Esophagus muscularis mucosa (tissue), 4 donors: ENCODE results near the gene DAAM1. TPM values are rescaled to one million over a fixed set of nuclear protein-coding genes. Genes with fewer than 3 reads are reported as not detected.

ENCODE experiments used
- DNase-seq: peaks from one replicate; pipeline ENCODE4 v3.0.0-alpha.2; 2017; ENCODE audit errors: extremely low spot score
- H3K27ac ChIP-seq, 4 donors: fragments of 200-600 bp; sonication (generic); replicated peaks in 1 of 4; 1 replicate in 3 of 4; 2 replicates in 1 of 4; pipeline ENCODE4 v1.5.1; 2016 to 2019; ENCODE audit warnings: mild to moderate bottlenecking in 1 of 4
- H3K27me3 ChIP-seq, 4 donors: fragments of 200-600 bp; sonication (generic); one replicate each; pipeline versions ENCODE4 v1.5.1 to v1.6.0; 2016 to 2019
- H3K36me3 ChIP-seq, 4 donors: fragments of 200-600 bp; sonication (generic); one replicate each; pipeline ENCODE4 v1.5.1; 2016 to 2019
- H3K4me1 ChIP-seq, 4 donors: fragments of 200-600 bp; sonication (generic); one replicate each; pipeline ENCODE4 v1.5.1; 2016 to 2019
- H3K4me3 ChIP-seq, 4 donors: fragments of 200-600 bp; sonication (generic); 1 replicate in 2 of 4; 2 replicates in 2 of 4; pipeline ENCODE4 v1.5.1; 2016 to 2019; ENCODE audit warnings: mild to moderate bottlenecking in 4 of 4, moderate library complexity in 1 of 4
- H3K9me3 ChIP-seq, 4 donors: fragments of 200-600 bp; sonication (generic); 1 replicate in 3 of 4; 2 replicates in 1 of 4; pipeline ENCODE4 v1.5.1; 2016 to 2019
- EP300 ChIP-seq: sonication (generic); formaldehyde crosslinking; IDR thresholded peaks from one replicate; pipeline ENCODE4 v1.6.1; 2017; ENCODE audit warnings: antibody characterized with exemption
- POLR2A ChIP-seq: fragments of 450-650 bp; IDR thresholded peaks from one replicate; pipeline ENCODE4 v1.6.1; 2017; ENCODE audit warnings: antibody characterized with exemption, moderate library complexity, mild to moderate bottlenecking, low read depth
- POLR2AphosphoS5 ChIP-seq, 2 donors: sonication (generic); formaldehyde crosslinking; IDR thresholded peaks; one replicate each; pipeline ENCODE4 v1.6.1; 2017; ENCODE audit warnings: antibody characterized with exemption in 2 of 2
- WGBS: methylation state at CpG from one replicate; pipeline ENCODE4 v1.1.5; 2018; 5-methylcytosine and 5-hydroxymethylcytosine counted together
- intact Hi-C: fragments of 100-400 bp; cut with DNase I; formaldehyde crosslinking; loops from one replicate; pipeline ENCODE4 v1.15.1; 2023
- total RNA-seq, 4 donors: library from RNA; depleted of rRNA; stranded (reverse); fragments of >200 nt; gene quantifications; one replicate each; pipeline versions ENCODE4 v1.1.0 to v1.2.1, GENCODE V29; 2016
- TF ChIP-seq, protein P1 (sequence below), 3 experiments: fragments of 200-600 bp in 2 of 3; fragments of 450-650 bp in 1 of 3; sonication (generic) in 2 of 3; IDR thresholded peaks; one replicate each; pipeline ENCODE4 v1.5.1; 2017 to 2019; ENCODE audit warnings: antibody characterized with exemption in 3 of 3, mild to moderate bottlenecking in 2 of 3, moderate library complexity in 1 of 3

The DAAM1 gene
- total RNA-seq, 4 donors from 2014 or later: 64.3 to 110 (median 72.5) TPM

DNA sequence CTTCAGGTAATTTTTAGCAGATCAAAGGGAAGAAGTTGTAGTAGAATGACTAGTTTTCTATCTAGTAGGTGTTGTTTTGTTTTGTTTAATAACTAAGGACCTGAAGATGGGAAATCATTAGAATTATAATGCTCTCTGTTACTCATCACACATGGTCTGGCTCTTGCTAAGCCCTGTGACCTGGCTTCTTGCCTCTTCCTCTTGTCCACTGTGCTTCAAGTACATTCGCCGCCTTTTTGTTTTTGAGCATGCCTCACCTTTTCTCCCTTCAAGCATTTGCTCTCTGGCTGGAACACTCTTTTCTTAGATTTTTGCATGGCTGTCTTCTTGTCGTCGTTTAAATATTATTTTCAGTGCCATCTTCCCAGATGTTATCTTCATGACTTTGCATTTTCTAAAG lies 47.7 kb downstream of the DAAM1 start:
- DNase-seq: no peak
- H3K4me1 ChIP-seq: peaks cover 52 to 71% (median 65%) of the 10 kb centered on the region in 4 donors
- no peaks in the 10 kb centered on the region for H3K27me3 ChIP-seq
- TF ChIP-seq, protein P1, sequence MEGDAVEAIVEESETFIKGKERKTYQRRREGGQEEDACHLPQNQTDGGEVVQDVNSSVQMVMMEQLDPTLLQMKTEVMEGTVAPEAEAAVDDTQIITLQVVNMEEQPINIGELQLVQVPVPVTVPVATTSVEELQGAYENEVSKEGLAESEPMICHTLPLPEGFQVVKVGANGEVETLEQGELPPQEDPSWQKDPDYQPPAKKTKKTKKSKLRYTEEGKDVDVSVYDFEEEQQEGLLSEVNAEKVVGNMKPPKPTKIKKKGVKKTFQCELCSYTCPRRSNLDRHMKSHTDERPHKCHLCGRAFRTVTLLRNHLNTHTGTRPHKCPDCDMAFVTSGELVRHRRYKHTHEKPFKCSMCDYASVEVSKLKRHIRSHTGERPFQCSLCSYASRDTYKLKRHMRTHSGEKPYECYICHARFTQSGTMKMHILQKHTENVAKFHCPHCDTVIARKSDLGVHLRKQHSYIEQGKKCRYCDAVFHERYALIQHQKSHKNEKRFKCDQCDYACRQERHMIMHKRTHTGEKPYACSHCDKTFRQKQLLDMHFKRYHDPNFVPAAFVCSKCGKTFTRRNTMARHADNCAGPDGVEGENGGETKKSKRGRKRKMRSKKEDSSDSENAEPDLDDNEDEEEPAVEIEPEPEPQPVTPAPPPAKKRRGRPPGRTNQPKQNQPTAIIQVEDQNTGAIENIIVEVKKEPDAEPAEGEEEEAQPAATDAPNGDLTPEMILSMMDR (IDR thresholded peaks at IDR 0.05): no peak
- TF ChIP-seq POLR2AphosphoS5 (IDR thresholded peaks at IDR 0.05) (no peak), EP300 (no peak)
- H3K4me3 ChIP-seq: no peak overlapping the region
- no peaks in the 10 kb centered on the region for H3K36me3 ChIP-seq
- intact Hi-C loops: no loop called here
- H3K9me3 ChIP-seq: no peaks in the 10 kb centered on the region
- H3K27ac ChIP-seq: peak overlapping the region in 2 of 4 donors; percentile 21 to 32
- WGBS: 65% methylated on average over 4 of the region's 4 CpGs

DNA sequence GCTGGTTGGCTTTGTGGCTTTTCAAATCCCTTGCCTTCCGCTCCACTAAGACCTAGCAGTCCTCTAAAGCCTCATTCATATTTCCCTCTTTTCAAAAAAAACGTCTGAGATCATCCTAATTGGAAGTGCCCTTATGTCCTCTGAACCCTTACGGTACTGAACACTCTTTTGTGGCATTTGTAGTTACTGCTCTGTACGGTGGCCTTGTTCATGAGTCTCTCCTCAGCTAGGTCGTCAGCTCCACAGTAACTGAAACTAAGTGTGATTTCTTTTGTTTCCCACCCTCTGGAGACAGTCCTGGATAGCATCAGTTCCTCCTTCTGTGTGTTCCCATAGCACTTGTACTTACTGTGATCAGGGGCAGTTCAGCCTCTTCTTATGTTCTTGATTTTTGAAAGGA lies 49.7 kb downstream of the DAAM1 start:
- H3K9me3 ChIP-seq: no peaks in the 10 kb centered on the region
- TF ChIP-seq, protein P1 (IDR thresholded peaks at IDR 0.05): no peak
- TF ChIP-seq POLR2AphosphoS5 (IDR thresholded peaks at IDR 0.05) (no peak), POLR2A (no peak), EP300 (no peak)
- H3K27me3 ChIP-seq: no peaks in the 10 kb centered on the region
- peak overlapping the region; percentile 14 to 54 (median 32) for H3K27ac ChIP-seq
- H3K36me3 ChIP-seq: no peaks in the 10 kb centered on the region
- intact Hi-C loops: no loop called here
- 53% methylated on average over 5 of the region's 5 CpGs for WGBS
- H3K4me1 ChIP-seq: peaks cover 57 to 77% (median 71%) of the 10 kb centered on the region in 4 donors
- DNase-seq: no peak
- H3K4me3 ChIP-seq: no peak overlapping the region

DNA sequence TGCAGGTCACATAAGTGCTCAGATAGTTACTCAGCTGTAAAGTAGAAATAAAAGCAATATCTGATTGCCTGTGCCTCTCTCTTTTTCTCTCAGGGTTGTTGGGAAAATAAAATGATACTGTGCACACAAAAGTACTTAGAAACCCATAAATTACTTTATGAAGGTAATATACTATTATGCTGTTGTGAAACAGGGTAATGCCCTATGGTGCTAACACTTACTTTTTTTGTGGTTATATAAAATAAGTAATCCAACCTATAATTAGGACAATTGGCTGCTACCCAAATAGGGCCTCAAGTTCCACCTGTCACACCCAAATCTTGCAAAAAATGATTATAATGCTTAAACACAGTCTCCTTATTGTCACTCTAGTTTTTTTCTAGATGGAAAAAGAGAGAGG lies 50.6 kb downstream of the DAAM1 start:
- intact Hi-C loops: no loop called here
- Histone ChIP-seq H3K27ac (peak overlapping the region in 2 of 4 donors; percentile 32 to 33), H3K36me3 (no peaks in the 10 kb centered on the region), H3K4me3 (no peak overlapping the region), H3K27me3 (no peaks in the 10 kb centered on the region), H3K9me3 (no peaks in the 10 kb centered on the region), H3K4me1 (peaks cover 60 to 85% (median 78%) of the 10 kb centered on the region in 4 donors)
- TF ChIP-seq, protein P1 (IDR thresholded peaks at IDR 0.05): no peak
- TF ChIP-seq EP300: no peak
- TF ChIP-seq POLR2A: no peak
- no peak for TF ChIP-seq POLR2AphosphoS5 (IDR thresholded peaks at IDR 0.05)
- DNase-seq: no peak

DNA sequence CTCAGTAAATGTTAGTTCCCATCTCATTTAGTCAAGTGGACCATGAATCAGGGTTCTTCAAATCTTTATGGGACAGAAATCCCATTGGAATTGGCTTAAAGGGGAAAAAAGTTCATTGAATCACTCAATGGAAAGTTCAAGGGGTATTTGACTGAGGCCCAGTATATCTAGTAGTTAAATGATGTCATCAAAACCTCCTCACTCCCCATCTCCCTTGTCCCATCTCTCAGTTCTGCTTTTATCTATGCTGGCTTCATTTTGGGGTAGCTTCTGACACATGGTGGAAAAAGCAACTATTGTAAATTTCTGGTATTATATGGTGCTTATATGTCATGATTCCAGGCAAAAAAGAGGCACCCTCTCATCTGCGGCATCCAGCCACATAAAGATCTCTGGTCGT lies 51.9 kb downstream of the DAAM1 start:
- Histone ChIP-seq H3K4me1 (peaks cover 63 to 98% (median 91%) of the 10 kb centered on the region in 4 donors), H3K36me3 (no peaks in the 10 kb centered on the region), H3K27me3 (no peaks in the 10 kb centered on the region), H3K27ac (no peak overlapping the region), H3K4me3 (no peak overlapping the region), H3K9me3 (no peaks in the 10 kb centered on the region)
- no peak for DNase-seq
- TF ChIP-seq POLR2A: no peak
- no peak for TF ChIP-seq EP300
- TF ChIP-seq, protein P1 (IDR thresholded peaks at IDR 0.05): no peak
- TF ChIP-seq POLR2AphosphoS5 (IDR thresholded peaks at IDR 0.05): no peak
- intact Hi-C loops: no loop called here
- 100% methylated on average over 2 of the region's 2 CpGs for WGBS

DNA sequence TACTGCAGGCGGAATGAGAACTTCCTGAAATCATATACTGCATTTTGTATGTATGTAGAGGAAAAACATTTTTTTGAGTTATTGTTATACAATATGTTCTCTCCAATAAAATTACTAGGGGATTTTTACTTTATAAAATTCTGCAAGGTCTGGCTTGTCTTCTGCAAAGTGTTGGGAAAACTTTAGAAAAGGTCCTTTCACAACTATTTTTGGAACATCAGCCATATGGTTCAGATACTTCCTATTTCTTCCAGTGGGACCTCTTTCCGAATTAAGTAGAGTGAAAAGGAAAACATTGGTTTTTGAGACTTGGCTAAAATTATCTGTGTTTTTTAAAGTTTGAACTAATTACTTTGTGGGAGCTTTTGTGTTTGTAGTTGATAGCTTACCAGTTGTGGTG lies 52.7 kb downstream of the DAAM1 start:
- Histone ChIP-seq H3K27ac (peak overlapping the region; percentile 2 to 21 (median 16)), H3K4me1 (peaks cover 58 to 99% (median 94%) of the 10 kb centered on the region in 4 donors), H3K27me3 (no peaks in the 10 kb centered on the region), H3K9me3 (no peaks in the 10 kb centered on the region), H3K4me3 (no peak overlapping the region), H3K36me3 (no peaks in the 10 kb centered on the region)
- 67% methylated on average over 2 of the region's 2 CpGs for WGBS
- TF ChIP-seq EP300 (no peak), POLR2AphosphoS5 (IDR thresholded peaks at IDR 0.05) (no peak), POLR2A (no peak)
- TF ChIP-seq, protein P1 (IDR thresholded peaks at IDR 0.05): no peak
- no peak for DNase-seq
- intact Hi-C loops: no loop called here
